Liver (tissue), 9 donors: Measurements from ENCODE around the gene SETBP1. TPM values are rescaled to one million over a fixed set of nuclear protein-coding genes. Genes with fewer than 3 reads are reported as not detected.
A peak's percentile ranks its signal among the peaks of the same experiment; 100 is the strongest.

ENCODE experiments used
- DNase-seq: peaks from one replicate; pipeline ENCODE4 v3.0.0-alpha.2; 2017; ENCODE audit warnings: low spot score
- H3K27ac ChIP-seq, 2 donors: one replicate each; pipeline ENCODE4 v1.7.0; 2013; ENCODE audit warnings: inconsistent platforms in 2 of 2, low read length in 2 of 2, control low read depth in 1 of 2, low read depth in 1 of 2, mild to moderate bottlenecking in 1 of 2
- H3K27me3 ChIP-seq, 4 donors: one replicate each; pipeline versions ENCODE4 v1.6.1 to v1.7.0; 2013; ENCODE audit warnings: low read length in 3 of 4, inconsistent platforms in 1 of 4, mild to moderate bottlenecking in 1 of 4, moderate library complexity in 1 of 4; ENCODE audit not compliant: control insufficient read depth in 4 of 4, insufficient read depth in 4 of 4
- H3K36me3 ChIP-seq, 4 donors: one replicate each; pipeline versions ENCODE4 v1.6.1 to v1.7.0; 2013; ENCODE audit warnings: low read length in 3 of 4, mild to moderate bottlenecking in 3 of 4, low read depth in 1 of 4, moderate library complexity in 1 of 4; ENCODE audit not compliant: control insufficient read depth in 4 of 4, insufficient read depth in 3 of 4
- H3K4me1 ChIP-seq, 4 donors: one replicate each; pipeline versions ENCODE4 v1.6.1 to v1.7.0; 2013; ENCODE audit warnings: low read length in 3 of 4, mild to moderate bottlenecking in 3 of 4, moderate library complexity in 1 of 4; ENCODE audit not compliant: control insufficient read depth in 4 of 4, insufficient read depth in 4 of 4
- H3K4me3 ChIP-seq, 3 donors: one replicate each; pipeline versions ENCODE4 v1.6.1 to v1.7.0; 2013; ENCODE audit warnings: low read length in 3 of 3, control low read depth in 1 of 3, low read depth in 1 of 3, mild to moderate bottlenecking in 1 of 3
- H3K9ac ChIP-seq, 2 donors: one replicate each; pipeline ENCODE4 v1.7.0; 2013; ENCODE audit warnings: low read length in 2 of 2, mild to moderate bottlenecking in 2 of 2, moderate library complexity in 2 of 2, control low read depth in 1 of 2, low read depth in 1 of 2
- H3K9me3 ChIP-seq, 4 donors: one replicate each; pipeline versions ENCODE4 v1.6.1 to v1.7.0; 2013; ENCODE audit warnings: low read length in 3 of 4; ENCODE audit not compliant: control insufficient read depth in 4 of 4
- EGR1 ChIP-seq, 2 donors: IDR thresholded peaks; 2 replicates each; pipeline ENCODE4 v1.6.1; 2016 to 2018; ENCODE audit warnings: antibody characterized with exemption in 2 of 2, low read depth in 2 of 2
- FOXA1 ChIP-seq: IDR thresholded peaks from 2 replicates; pipeline ENCODE4 v1.6.1; 2016; ENCODE audit warnings: antibody characterized with exemption
- FOXA2 ChIP-seq: IDR thresholded peaks from 2 replicates; pipeline ENCODE4 v1.6.1; 2016; ENCODE audit warnings: antibody characterized with exemption
- GABPA ChIP-seq, 2 donors: IDR thresholded peaks in 1 of 2; conservative IDR thresholded peaks in 1 of 2; 2 replicates each; pipeline ENCODE4 v1.6.1; 2016; ENCODE audit warnings: antibody characterized with exemption in 2 of 2, mild to moderate bottlenecking in 1 of 2, moderate library complexity in 1 of 2
- HNF4A ChIP-seq, 2 donors: conservative IDR thresholded peaks; 2 replicates each; pipeline ENCODE4 v1.6.1; 2016; ENCODE audit warnings: antibody characterized with exemption in 2 of 2, mild to moderate bottlenecking in 2 of 2
- HNF4G ChIP-seq: IDR thresholded peaks from 2 replicates; pipeline ENCODE4 v1.6.1; 2016; ENCODE audit warnings: antibody characterized with exemption
- JUND ChIP-seq, 2 donors: IDR thresholded peaks; 2 replicates each; pipeline ENCODE4 v1.6.1; 2016; ENCODE audit warnings: antibody characterized with exemption in 2 of 2
- MAX ChIP-seq: IDR thresholded peaks from 2 replicates; pipeline ENCODE4 v1.6.1; 2016; ENCODE audit warnings: antibody characterized with exemption
- NR2F2 ChIP-seq: IDR thresholded peaks from 2 replicates; pipeline ENCODE4 v1.6.1; 2016; ENCODE audit warnings: antibody characterized with exemption
- RAD21 ChIP-seq, 2 donors: IDR thresholded peaks; 2 replicates each; pipeline ENCODE4 v1.6.1; 2016; ENCODE audit warnings: antibody characterized with exemption in 2 of 2, mild to moderate bottlenecking in 2 of 2
- RXRA ChIP-seq, 2 donors: IDR thresholded peaks; 2 replicates each; pipeline ENCODE4 v1.6.1; 2017 to 2018; ENCODE audit warnings: antibody characterized with exemption in 2 of 2, mild to moderate bottlenecking in 1 of 2
- SP1 ChIP-seq: IDR thresholded peaks from 2 replicates; pipeline ENCODE4 v1.6.1; 2018; ENCODE audit warnings: antibody characterized with exemption, mild to moderate bottlenecking
- TAF1 ChIP-seq: conservative IDR thresholded peaks from 2 replicates; pipeline ENCODE4 v1.6.1; 2016; ENCODE audit warnings: antibody characterized with exemption, mild to moderate bottlenecking
- YY1 ChIP-seq: IDR thresholded peaks from 2 replicates; pipeline ENCODE4 v1.6.1; 2016; ENCODE audit warnings: antibody characterized with exemption, mild to moderate bottlenecking
- WGBS: extraction: QIAGEN DNeasy Blood & Tissue Kit; methylation state at CpG from one replicate; pipeline ENCODE4 v1.1.7; 2013; 5-methylcytosine and 5-hydroxymethylcytosine counted together
- polyA plus RNA-seq, 2 donors: library from polyadenylated mRNA; stranded (reverse) in 1 of 2; unstranded in 1 of 2; fragments of 200-250 nt in 1 of 2; fragments of >200 nt in 1 of 2; fragmentation: Nextera tagmentation in 1 of 2; extraction: Ambion mirVana in 1 of 2; gene quantifications; one replicate each; pipeline versions ENCODE4 v1.2.1 to v1.2.3, GENCODE V29; 2013 to 2015
- total RNA-seq, 2 donors: library from RNA; depleted of rRNA; stranded (reverse); fragments of >200 nt; gene quantifications; one replicate each; pipeline ENCODE4 v1.2.3, GENCODE V29; 2014
- TF ChIP-seq, protein P1 (sequence below): IDR thresholded peaks from 2 replicates; pipeline ENCODE4 v1.6.1; 2016; ENCODE audit warnings: antibody characterized with exemption
- TF ChIP-seq, protein P2 (sequence below): fragments of 150-350 bp; IDR thresholded peaks from 2 replicates; pipeline ENCODE4 v1.5.1; 2017; ENCODE audit warnings: improper control_type of control experiment, low read depth, low read length; ENCODE audit not compliant: missing input control
- TF ChIP-seq, protein P3 (sequence below): IDR thresholded peaks from 2 replicates; pipeline ENCODE4 v1.6.1; 2016; ENCODE audit warnings: antibody characterized with exemption
- donor health status: healthy.
- donor health status: healthy.
- donor health status: healthy.
- donor health status: healthy.
- donor health status: healthy.

SETBP1 gene
- total and polyA plus RNA-seq, 4 donors = 2.5 to 15.8 (median 4.7) TPM

DNA sequence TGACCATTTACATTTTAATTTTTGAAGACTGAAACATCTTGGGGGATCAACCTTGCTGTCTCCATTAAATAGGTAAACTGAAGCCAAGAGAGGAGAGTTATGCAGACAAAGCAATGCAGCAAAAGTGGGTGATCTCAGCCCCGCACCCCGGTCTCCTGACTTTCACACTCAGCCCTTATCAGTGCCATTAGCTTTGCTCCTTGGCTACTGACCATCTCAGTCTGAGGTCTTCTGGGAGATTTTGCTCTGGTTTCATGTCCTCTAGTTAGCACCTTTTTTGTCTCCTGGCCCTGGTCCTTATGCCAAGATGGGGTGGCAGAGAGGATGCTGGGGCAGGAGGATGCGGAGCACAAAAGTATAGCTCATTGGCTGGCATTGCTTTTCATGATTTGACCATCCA, 61.4 kb downstream of the SETBP1 start:
- H3K27ac ChIP-seq = no peak overlapping the region
- H3K4me1 ChIP-seq = peaks cover 3 to 11% (median 3%) of the 10 kb centered on the region in 4 donors
- no peak for TF ChIP-seq MAX
- no peak for TF ChIP-seq JUND (IDR thresholded peaks at IDR 0.05)
- TF ChIP-seq NR2F2 = no peak
- no peak for TF ChIP-seq HNF4G
- no peak for TF ChIP-seq SP1
- TF ChIP-seq RAD21 (IDR thresholded peaks at IDR 0.05) = no peak
- TF ChIP-seq, protein P1, sequence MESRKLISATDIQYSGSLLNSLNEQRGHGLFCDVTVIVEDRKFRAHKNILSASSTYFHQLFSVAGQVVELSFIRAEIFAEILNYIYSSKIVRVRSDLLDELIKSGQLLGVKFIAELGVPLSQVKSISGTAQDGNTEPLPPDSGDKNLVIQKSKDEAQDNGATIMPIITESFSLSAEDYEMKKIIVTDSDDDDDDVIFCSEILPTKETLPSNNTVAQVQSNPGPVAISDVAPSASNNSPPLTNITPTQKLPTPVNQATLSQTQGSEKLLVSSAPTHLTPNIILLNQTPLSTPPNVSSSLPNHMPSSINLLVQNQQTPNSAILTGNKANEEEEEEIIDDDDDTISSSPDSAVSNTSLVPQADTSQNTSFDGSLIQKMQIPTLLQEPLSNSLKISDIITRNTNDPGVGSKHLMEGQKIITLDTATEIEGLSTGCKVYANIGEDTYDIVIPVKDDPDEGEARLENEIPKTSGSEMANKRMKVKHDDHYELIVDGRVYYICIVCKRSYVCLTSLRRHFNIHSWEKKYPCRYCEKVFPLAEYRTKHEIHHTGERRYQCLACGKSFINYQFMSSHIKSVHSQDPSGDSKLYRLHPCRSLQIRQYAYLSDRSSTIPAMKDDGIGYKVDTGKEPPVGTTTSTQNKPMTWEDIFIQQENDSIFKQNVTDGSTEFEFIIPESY = no peak
- no peak overlapping the region for H3K9ac ChIP-seq
- H3K36me3 ChIP-seq = peaks cover 0 to 2% (median under 1%) of the 10 kb centered on the region in 4 donors
- DNase-seq = no peak
- no peaks in the 10 kb centered on the region for H3K27me3 ChIP-seq
- no peak overlapping the region for H3K4me3 ChIP-seq
- H3K9me3 ChIP-seq = no peaks in the 10 kb centered on the region
- 96% methylated on average over 3 of the region's 3 CpGs for WGBS

DNA sequence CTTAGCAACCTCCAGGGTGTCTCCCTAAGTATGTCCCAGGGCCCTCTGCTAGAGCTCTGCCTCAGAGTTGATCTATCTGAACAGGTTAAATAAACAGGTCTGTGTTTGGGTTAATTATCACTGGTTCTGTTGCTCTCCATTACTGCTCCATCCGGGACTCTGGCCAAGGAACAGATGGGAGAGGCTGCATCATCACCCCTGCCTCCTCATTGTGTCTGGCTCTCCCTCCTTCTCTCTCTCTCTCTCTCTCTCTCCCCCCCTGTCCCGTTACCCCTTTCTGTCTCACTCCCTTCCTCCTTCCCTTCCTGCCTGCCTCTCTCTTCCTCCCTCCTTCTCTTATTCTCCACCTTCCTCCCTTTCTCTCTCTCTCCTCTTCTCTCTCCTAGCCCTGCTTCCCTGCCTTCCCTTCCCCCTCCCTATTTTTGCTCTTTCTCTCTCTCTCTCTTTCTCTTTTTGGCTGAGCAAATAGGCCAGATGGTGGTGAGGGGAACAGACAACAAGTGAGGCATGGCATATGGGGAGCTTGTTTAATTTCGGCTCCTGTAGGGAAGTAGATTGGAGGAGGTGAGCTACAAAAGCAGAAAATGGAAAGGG, 62.1 kb downstream of the SETBP1 start:
- 52% methylated on average over 3 of the region's 3 CpGs for WGBS
- DNase-seq = no peak
- H3K4me1 ChIP-seq = peaks cover 1 to 11% (median 3%) of the 10 kb centered on the region in 4 donors

More for the DNA sequence above, 62.1 kb downstream of the SETBP1 start:
- H3K9me3 ChIP-seq = no peaks in the 10 kb centered on the region
- TF ChIP-seq RXRA (IDR thresholded peaks at IDR 0.05) (peak in 1 of 2 donors; percentile 28), HNF4A (conservative IDR thresholded peaks at IDR 0.05) (peak in 1 of 2 donors; percentile 14), FOXA2 (no peak), MAX (no peak), EGR1 (IDR thresholded peaks at IDR 0.05; ENCODE audit: low read depth in 2 of 2) (no peak), HNF4G (no peak), FOXA1 (peak; percentile 29), NR2F2 (no peak), YY1 (peak; percentile 43), SP1 (no peak), GABPA (IDR thresholded peaks at IDR 0.05 in 1 of 2, conservative IDR thresholded peaks at IDR 0.05 in 1 of 2) (no peak), TAF1 (no peak), JUND (IDR thresholded peaks at IDR 0.05) (no peak), RAD21 (IDR thresholded peaks at IDR 0.05) (peak; percentile 26 to 33)
- TF ChIP-seq, protein P2, sequence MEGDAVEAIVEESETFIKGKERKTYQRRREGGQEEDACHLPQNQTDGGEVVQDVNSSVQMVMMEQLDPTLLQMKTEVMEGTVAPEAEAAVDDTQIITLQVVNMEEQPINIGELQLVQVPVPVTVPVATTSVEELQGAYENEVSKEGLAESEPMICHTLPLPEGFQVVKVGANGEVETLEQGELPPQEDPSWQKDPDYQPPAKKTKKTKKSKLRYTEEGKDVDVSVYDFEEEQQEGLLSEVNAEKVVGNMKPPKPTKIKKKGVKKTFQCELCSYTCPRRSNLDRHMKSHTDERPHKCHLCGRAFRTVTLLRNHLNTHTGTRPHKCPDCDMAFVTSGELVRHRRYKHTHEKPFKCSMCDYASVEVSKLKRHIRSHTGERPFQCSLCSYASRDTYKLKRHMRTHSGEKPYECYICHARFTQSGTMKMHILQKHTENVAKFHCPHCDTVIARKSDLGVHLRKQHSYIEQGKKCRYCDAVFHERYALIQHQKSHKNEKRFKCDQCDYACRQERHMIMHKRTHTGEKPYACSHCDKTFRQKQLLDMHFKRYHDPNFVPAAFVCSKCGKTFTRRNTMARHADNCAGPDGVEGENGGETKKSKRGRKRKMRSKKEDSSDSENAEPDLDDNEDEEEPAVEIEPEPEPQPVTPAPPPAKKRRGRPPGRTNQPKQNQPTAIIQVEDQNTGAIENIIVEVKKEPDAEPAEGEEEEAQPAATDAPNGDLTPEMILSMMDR = no peak
- TF ChIP-seq, protein P3, sequence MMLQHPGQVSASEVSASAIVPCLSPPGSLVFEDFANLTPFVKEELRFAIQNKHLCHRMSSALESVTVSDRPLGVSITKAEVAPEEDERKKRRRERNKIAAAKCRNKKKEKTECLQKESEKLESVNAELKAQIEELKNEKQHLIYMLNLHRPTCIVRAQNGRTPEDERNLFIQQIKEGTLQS = no peak
- TF ChIP-seq, protein P1 = no peak
- peaks cover 0 to 2% (median 0%) of the 10 kb centered on the region in 4 donors for H3K36me3 ChIP-seq
- no peaks in the 10 kb centered on the region for H3K27me3 ChIP-seq
- H3K4me3 ChIP-seq = no peak overlapping the region
- no peak overlapping the region for H3K9ac ChIP-seq
- H3K27ac ChIP-seq = no peak overlapping the region
